Mammary epithelial cell (primary cell): ENCODE data around the gene BTRC.

Experiments used
- CTCF ChIP-seq, 2 donors: IDR thresholded peaks in 1 of 2; conservative IDR thresholded peaks in 1 of 2; 2 replicates each; pipeline ENCODE4 v1.5.1; 2011 to 2012; ENCODE audit warnings: inconsistent platforms in 2 of 2, low read length in 2 of 2, mild to moderate bottlenecking in 2 of 2, control low read depth in 1 of 2, low read depth in 1 of 2; ENCODE audit not compliant: insufficient read depth in 1 of 2; ENCODE audit errors: extremely low read depth in 1 of 2
- EZH2 ChIP-seq: IDR thresholded peaks from 2 replicates; pipeline ENCODE4 v1.6.1; 2012; ENCODE audit warnings: low read length, inconsistent platforms, borderline replicate concordance

DNA sequence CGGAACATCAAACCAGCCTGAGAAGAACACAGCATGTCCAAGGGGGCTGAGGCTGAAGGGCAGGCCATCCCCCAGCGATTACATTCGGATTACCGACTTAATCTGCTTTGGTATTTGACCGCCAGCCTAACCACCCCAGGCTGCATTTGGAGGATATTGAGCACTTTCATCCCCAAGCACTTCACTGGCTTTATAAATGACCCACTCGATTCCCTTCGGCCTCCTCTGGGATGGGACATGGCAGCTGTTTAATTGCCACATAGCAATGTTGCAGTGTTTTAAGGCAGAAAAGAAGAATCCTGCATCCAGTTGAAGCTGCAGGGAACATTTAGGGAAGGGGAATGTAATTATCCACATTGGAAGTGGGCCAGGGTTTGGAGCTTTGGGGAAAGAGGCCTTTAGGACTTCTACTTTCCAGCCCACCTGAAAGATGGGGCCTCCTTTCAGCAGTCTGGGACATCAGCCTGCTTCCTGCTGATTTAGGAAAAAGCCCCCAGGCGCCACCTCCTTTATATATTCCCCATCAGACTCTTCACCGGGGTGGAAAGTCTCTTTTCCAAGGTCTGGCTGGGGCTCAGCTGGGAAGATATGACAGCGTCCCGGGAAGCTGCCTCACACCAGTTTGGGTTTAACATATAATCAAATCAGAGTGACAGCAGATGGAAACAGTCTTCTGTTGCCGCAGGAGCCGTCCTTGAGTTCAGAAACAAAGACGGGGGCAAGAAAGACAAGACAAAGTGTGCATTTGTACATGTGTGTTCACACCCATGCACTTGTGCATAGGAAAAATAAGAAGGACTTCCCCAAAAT is 243.3 kb downstream of the BTRC start:
- TF ChIP-seq CTCF (conservative IDR thresholded peaks at IDR 0.05 in 1 of 2, IDR thresholded peaks at IDR 0.05 in 1 of 2; ENCODE audit: extremely low read depth in 1 of 2, insufficient read depth in 1 of 2, low read depth in 1 of 2, low read length in 2 of 2) (no peak), EZH2 (no peak)
